Neural cell (in vitro differentiated cells): ENCODE data around the gene ARGLU1. TPM values are rescaled to one million over a fixed set of nuclear protein-coding genes. Genes with fewer than 3 reads are reported as not detected.

Experiments
- H2AFZ ChIP-seq: fragments of 200-600, 300-800 bp; sonication (generic), shearing (Covaris generic); 2 replicates; pipeline ENCODE4 v1.6.0; 2014; ENCODE audit warnings: low read depth, mild to moderate bottlenecking, antibody characterized with exemption, low read length, moderate library complexity
- H3F3A ChIP-seq: fragments of 200-600 bp; shearing (Covaris generic); 2 replicates; pipeline ENCODE4 v1.6.1; 2016; ENCODE audit warnings: mild to moderate bottlenecking, moderate library complexity, mixed read lengths, antibody characterized with exemption, low read length; ENCODE audit not compliant: insufficient read depth, poor library complexity, severe bottlenecking
- H3K27ac ChIP-seq: fragments of 200-600, 300-800 bp; sonication (generic), shearing (Covaris generic); 2 replicates; pipeline ENCODE4 v1.5.1; 2014; ENCODE audit warnings: mild to moderate bottlenecking, low read length, moderate library complexity
- H3K27me3 ChIP-seq: fragments of 300-800, 200-600 bp; sonication (generic), shearing (Covaris generic); 2 replicates; pipeline ENCODE4 v1.6.0; 2014; ENCODE audit warnings: mild to moderate bottlenecking, low read depth, low read length, moderate library complexity; ENCODE audit not compliant: insufficient read depth
- H3K36me3 ChIP-seq: fragments of 300-800, 200-600 bp; sonication (generic), shearing (Covaris generic); 2 replicates; pipeline ENCODE4 v1.5.1; 2014; ENCODE audit warnings: mild to moderate bottlenecking, antibody characterized with exemption, low read length, moderate library complexity; ENCODE audit not compliant: insufficient read depth
- H3K4me2 ChIP-seq: fragments of 300-800, 200-600 bp; sonication (generic), shearing (Covaris generic); 2 replicates; pipeline ENCODE4 v1.6.0; 2014; ENCODE audit warnings: mild to moderate bottlenecking, low read length
- H3K4me3 ChIP-seq: fragments of 300-800, 200-600 bp; sonication (generic), shearing (Covaris generic); 2 replicates; pipeline ENCODE4 v1.5.1; 2014; ENCODE audit warnings: mild to moderate bottlenecking, low read length, moderate library complexity
- H3K79me2 ChIP-seq: fragments of 200-600 bp; shearing (Covaris generic); replicated peaks from 2 replicates; pipeline ENCODE4 v1.6.0; 2014; ENCODE audit warnings: mild to moderate bottlenecking, low read length, moderate library complexity; ENCODE audit not compliant: insufficient read depth
- H3K9ac ChIP-seq: fragments of 300-800, 200-600 bp; sonication (generic), shearing (Covaris generic); 2 replicates; pipeline ENCODE4 v1.6.1; 2016; ENCODE audit warnings: mild to moderate bottlenecking, low read length, mixed read lengths
- H3K9me2 ChIP-seq: fragments of 200-600 bp; shearing (Covaris generic); 2 replicates; pipeline ENCODE4 v1.6.1; 2016; ENCODE audit warnings: mild to moderate bottlenecking, low read length, mixed read lengths; ENCODE audit not compliant: insufficient read depth
- H3K9me3 ChIP-seq: fragments of 200-600, 300-800 bp; sonication (generic), shearing (Covaris generic); 2 replicates; pipeline ENCODE4 v1.6.1; 2016; ENCODE audit warnings: mild to moderate bottlenecking, mixed run types, low read length, moderate library complexity, mixed read lengths
- H4K20me1 ChIP-seq: fragments of 200-600 bp; shearing (Covaris generic); 2 replicates; pipeline ENCODE4 v1.6.1; 2016; ENCODE audit warnings: mild to moderate bottlenecking, mixed run types; ENCODE audit not compliant: insufficient read depth
- EP300 ChIP-seq: fragments of 450-650 bp; conservative IDR thresholded peaks from 2 replicates; pipeline ENCODE4 v1.6.1; 2014; ENCODE audit warnings: antibody characterized with exemption, mild to moderate bottlenecking, moderate library complexity; ENCODE audit not compliant: poor library complexity, severe bottlenecking
- EZH2 ChIP-seq: fragments of 200-600, 300-800 bp; shearing (Covaris generic), sonication (generic); IDR thresholded peaks from 2 replicates; pipeline ENCODE4 v1.6.1; 2014; ENCODE audit warnings: antibody characterized with exemption, low read length, borderline replicate concordance, mild to moderate bottlenecking; ENCODE audit not compliant: insufficient read depth, poor library complexity, severe bottlenecking
- MXI1 ChIP-seq: fragments of 450-650 bp; conservative IDR thresholded peaks from 2 replicates; pipeline ENCODE4 v1.6.1; 2014; ENCODE audit warnings: antibody characterized with exemption, mild to moderate bottlenecking; ENCODE audit not compliant: poor library complexity, severe bottlenecking
- POLR2AphosphoS5 ChIP-seq: IDR thresholded peaks from 2 replicates; pipeline ENCODE4 v1.6.1; 2012
- RAD21 ChIP-seq: fragments of 450-650 bp; conservative IDR thresholded peaks from 2 replicates; pipeline ENCODE4 v1.6.1; 2014; ENCODE audit warnings: antibody characterized with exemption, mild to moderate bottlenecking, moderate library complexity
- REST ChIP-seq: IDR thresholded peaks from 2 replicates; pipeline ENCODE4 v1.6.1; 2012; ENCODE audit warnings: borderline replicate concordance
- SMC3 ChIP-seq: fragments of 450-650 bp; conservative IDR thresholded peaks from 2 replicates; pipeline ENCODE4 v1.6.1; 2014; ENCODE audit warnings: antibody characterized with exemption, mild to moderate bottlenecking, moderate library complexity; ENCODE audit not compliant: poor library complexity
- TAF1 ChIP-seq: IDR thresholded peaks from 2 replicates; pipeline ENCODE4 v1.6.1; 2012; ENCODE audit warnings: low read depth
- polyA plus RNA-seq: library from polyadenylated mRNA; depleted of rRNA; stranded (reverse); fragments of >200 nt; gene quantifications from 2 replicates; pipeline ENCODE4 v1.2.3, GENCODE V29; 2014
- TF ChIP-seq, protein P1 (sequence below): fragments of 450-650 bp; IDR thresholded peaks from 2 replicates; pipeline ENCODE4 v1.5.1; 2014; ENCODE audit warnings: antibody characterized with exemption, mild to moderate bottlenecking, moderate library complexity; ENCODE audit not compliant: poor library complexity, severe bottlenecking

The ARGLU1 gene
- polyA plus RNA-seq, 1 donor from 2014 or later = 967 TPM

- H3K9ac ChIP-seq = no peak overlapping the region
- H2AFZ ChIP-seq = no peak overlapping the region
- H3K4me3 ChIP-seq = no peak overlapping the region
- H3K4me2 ChIP-seq = no peak overlapping the region
- H3K36me3 ChIP-seq = peaks cover 5% of the 10 kb centered on the region
- no peak overlapping the region for H3K27ac ChIP-seq
- no peaks in the 10 kb centered on the region for H3K9me2 ChIP-seq
- no peaks in the 10 kb centered on the region for H3K27me3 ChIP-seq
- no peaks in the 10 kb centered on the region for H3K9me3 ChIP-seq
- H3F3A ChIP-seq = no peaks in the 10 kb centered on the region
- H3K79me2 ChIP-seq = peaks cover 45% of the 10 kb centered on the region
- no peaks in the 10 kb centered on the region for H4K20me1 ChIP-seq
- TF ChIP-seq EP300 = no peak
- TF ChIP-seq REST = no peak
- no peak for TF ChIP-seq SMC3
- no peak for TF ChIP-seq TAF1
- TF ChIP-seq, protein P1, sequence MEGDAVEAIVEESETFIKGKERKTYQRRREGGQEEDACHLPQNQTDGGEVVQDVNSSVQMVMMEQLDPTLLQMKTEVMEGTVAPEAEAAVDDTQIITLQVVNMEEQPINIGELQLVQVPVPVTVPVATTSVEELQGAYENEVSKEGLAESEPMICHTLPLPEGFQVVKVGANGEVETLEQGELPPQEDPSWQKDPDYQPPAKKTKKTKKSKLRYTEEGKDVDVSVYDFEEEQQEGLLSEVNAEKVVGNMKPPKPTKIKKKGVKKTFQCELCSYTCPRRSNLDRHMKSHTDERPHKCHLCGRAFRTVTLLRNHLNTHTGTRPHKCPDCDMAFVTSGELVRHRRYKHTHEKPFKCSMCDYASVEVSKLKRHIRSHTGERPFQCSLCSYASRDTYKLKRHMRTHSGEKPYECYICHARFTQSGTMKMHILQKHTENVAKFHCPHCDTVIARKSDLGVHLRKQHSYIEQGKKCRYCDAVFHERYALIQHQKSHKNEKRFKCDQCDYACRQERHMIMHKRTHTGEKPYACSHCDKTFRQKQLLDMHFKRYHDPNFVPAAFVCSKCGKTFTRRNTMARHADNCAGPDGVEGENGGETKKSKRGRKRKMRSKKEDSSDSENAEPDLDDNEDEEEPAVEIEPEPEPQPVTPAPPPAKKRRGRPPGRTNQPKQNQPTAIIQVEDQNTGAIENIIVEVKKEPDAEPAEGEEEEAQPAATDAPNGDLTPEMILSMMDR = no peak
- TF ChIP-seq POLR2AphosphoS5 = no peak
- TF ChIP-seq RAD21 = no peak
- no peak for TF ChIP-seq EZH2
- TF ChIP-seq MXI1 = no peak
Measured at GRCh38 chr13:106551350-106551749, 16.6 kb downstream of the ARGLU1 start.

GRCh38 chr13:106550570-106551135 lies 17.3 kb downstream of the ARGLU1 start:
- Histone ChIP-seq H3F3A (no peaks in the 10 kb centered on the region), H3K9me2 (no peaks in the 10 kb centered on the region), H4K20me1 (no peaks in the 10 kb centered on the region), H3K36me3 (no peaks in the 10 kb centered on the region), H2AFZ (no peak overlapping the region), H3K27ac (no peak overlapping the region), H3K9ac (no peak overlapping the region), H3K27me3 (no peaks in the 10 kb centered on the region), H3K4me3 (no peak overlapping the region), H3K4me2 (no peak overlapping the region), H3K9me3 (no peaks in the 10 kb centered on the region), H3K79me2 (peaks cover 47% of the 10 kb centered on the region)
- TF ChIP-seq POLR2AphosphoS5 (no peak), MXI1 (no peak), RAD21 (no peak)
- TF ChIP-seq, protein P1 = no peak
